Small intestine (tissue), 7 donors: Measurements from ENCODE around the gene LPP. TPM values are rescaled to one million over a fixed set of nuclear protein-coding genes. Genes with fewer than 3 reads are reported as not detected.

Source experiments
- DNase-seq, 2 donors: peaks; one replicate each; pipeline versions ENCODE4 v3.0.0 to v3.0.0-alpha.2; 2013
- FAIRE-seq: peaks from 2 replicates; lab custom pipeline; 2012; peaks lifted over from hg19 to GRCh38; lab: Jason Lieb, UNC
- H3K27ac ChIP-seq, 3 donors: one replicate each; pipeline ENCODE4 v1.5.1; 2013; ENCODE audit warnings: low read length in 2 of 3, mild to moderate bottlenecking in 2 of 3, control low read depth in 1 of 3, inconsistent platforms in 1 of 3, low read depth in 1 of 3, moderate library complexity in 1 of 3
- H3K27me3 ChIP-seq, 3 donors: one replicate each; pipeline ENCODE4 v1.6.1; 2013; ENCODE audit warnings: low read length in 3 of 3, inconsistent platforms in 1 of 3; ENCODE audit not compliant: control insufficient read depth in 3 of 3, insufficient read depth in 3 of 3
- H3K36me3 ChIP-seq, 3 donors: one replicate each; pipeline ENCODE4 v1.6.1; 2013; ENCODE audit warnings: low read length in 3 of 3, inconsistent platforms in 1 of 3, low read depth in 1 of 3, mild to moderate bottlenecking in 1 of 3, moderate library complexity in 1 of 3; ENCODE audit not compliant: control insufficient read depth in 3 of 3, insufficient read depth in 2 of 3
- H3K4me1 ChIP-seq, 3 donors: one replicate each; pipeline ENCODE4 v1.6.1; 2013; ENCODE audit warnings: low read length in 2 of 3, inconsistent platforms in 1 of 3, low read depth in 1 of 3, mild to moderate bottlenecking in 1 of 3, moderate library complexity in 1 of 3; ENCODE audit not compliant: control insufficient read depth in 3 of 3, insufficient read depth in 2 of 3
- H3K4me3 ChIP-seq, 3 donors: one replicate each; pipeline ENCODE4 v1.5.1; 2013; ENCODE audit warnings: low read length in 3 of 3, control low read depth in 1 of 3, inconsistent platforms in 1 of 3, low read depth in 1 of 3, mild to moderate bottlenecking in 1 of 3, moderate library complexity in 1 of 3
- H3K9me3 ChIP-seq, 2 donors: one replicate each; pipeline ENCODE4 v1.6.1; 2013; ENCODE audit warnings: low read depth in 1 of 2, low read length in 1 of 2; ENCODE audit not compliant: control insufficient read depth in 2 of 2, insufficient read depth in 1 of 2
- WGBS, 3 donors: extraction: QIAGEN DNeasy Blood & Tissue Kit; methylation state at CpG; one replicate each; pipeline ENCODE4 v1.1.7; 2013; 5-methylcytosine and 5-hydroxymethylcytosine counted together
- polyA plus RNA-seq, 4 donors: library from polyadenylated mRNA; stranded (reverse) in 3 of 4; unstranded in 1 of 4; fragments of 200-250 nt in 3 of 4; fragments of 120-200 nt in 1 of 4; gene quantifications; one replicate each; pipeline versions ENCODE4 v1.2.1 to v1.2.3, GENCODE V29; 2013
- donor health status: healthy with polysubstance abuse.
- donor health status: control.
- donor health status: control.
- donor health status: Bipolar disorder and iron deficiency.
- donor health status: healthy.

LPP gene
- polyA plus RNA-seq, 4 donors = 5.4 to 35.8 (median 12.4) TPM

DNA sequence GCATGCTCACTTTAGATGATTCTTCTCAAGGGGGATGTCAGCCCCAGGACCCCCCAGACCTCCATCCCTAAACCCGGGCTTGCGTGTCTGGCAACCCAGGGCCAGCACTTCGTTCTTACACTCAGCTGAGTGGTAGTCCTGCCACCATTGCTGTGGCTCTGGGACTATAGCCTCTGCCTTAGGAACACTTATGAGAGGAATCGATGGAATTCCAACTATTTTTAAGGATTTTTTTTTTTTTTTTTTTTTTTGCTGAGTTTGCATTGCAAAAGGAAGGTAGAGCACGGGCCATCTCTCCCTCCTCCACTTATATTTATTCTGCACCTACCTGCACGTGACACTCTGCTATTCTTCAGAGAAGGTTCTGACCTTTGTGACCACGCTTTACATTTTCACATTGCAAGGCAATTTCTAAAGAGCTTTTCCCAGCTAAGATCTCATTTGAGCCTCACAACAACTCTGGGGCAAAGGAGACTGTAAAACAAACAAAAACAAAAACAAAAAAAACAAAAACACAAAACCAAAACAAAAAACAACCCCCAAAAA, 113.9 kb downstream of the LPP start:
- Histone ChIP-seq H3K36me3 (peaks cover 0 to 2% (median 0%) of the 10 kb centered on the region in 3 donors), H3K4me3 (no peak overlapping the region), H3K27me3 (no peaks in the 10 kb centered on the region), H3K9me3 (no peaks in the 10 kb centered on the region), H3K27ac (peak overlapping the region in 2 of 3 donors; percentile 9 to 78), H3K4me1 (peaks cover 10 to 38% (median 16%) of the 10 kb centered on the region in 3 donors)
- DNase-seq (peak in 1 of 2 donors; percentile 56), FAIRE-seq (no peak)
- 91 to 96% (median 95%) methylated on average over 7 of the region's 7 CpGs for WGBS, 3 donors

DNA sequence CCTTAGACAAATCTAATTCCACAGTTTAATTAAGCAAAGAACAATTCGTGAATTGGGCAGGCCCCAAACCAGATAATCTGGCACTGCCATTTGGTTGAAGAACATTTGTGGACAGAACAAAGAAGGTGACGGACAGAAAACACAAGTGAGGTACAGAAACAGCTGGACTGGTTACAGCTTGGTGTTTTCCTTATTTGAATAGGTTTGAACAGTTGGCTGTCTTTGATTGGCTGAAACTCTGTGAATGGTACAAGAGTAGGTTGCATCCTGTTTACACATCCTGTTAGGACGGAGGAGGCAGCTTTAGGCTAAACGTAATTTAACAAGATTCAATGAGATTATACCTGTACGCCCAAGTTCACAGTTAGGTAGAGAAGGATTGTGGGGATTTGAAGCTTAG, 114.4 kb downstream of the LPP start:
- no peak overlapping the region for H3K4me3 ChIP-seq
- peaks cover 10 to 36% (median 12%) of the 10 kb centered on the region in 3 donors for H3K4me1 ChIP-seq
- H3K27ac ChIP-seq = peak overlapping the region in 2 of 3 donors; percentile 9 to 15
- H3K27me3 ChIP-seq = no peaks in the 10 kb centered on the region
- H3K9me3 ChIP-seq = no peaks in the 10 kb centered on the region
- DNase-seq (no peak), FAIRE-seq (no peak)
- WGBS, 3 donors = 80 to 89% (median 88%) methylated on average over 5 of the region's 5 CpGs
- H3K36me3 ChIP-seq = peaks cover 0 to 2% (median 0%) of the 10 kb centered on the region in 3 donors

DNA sequence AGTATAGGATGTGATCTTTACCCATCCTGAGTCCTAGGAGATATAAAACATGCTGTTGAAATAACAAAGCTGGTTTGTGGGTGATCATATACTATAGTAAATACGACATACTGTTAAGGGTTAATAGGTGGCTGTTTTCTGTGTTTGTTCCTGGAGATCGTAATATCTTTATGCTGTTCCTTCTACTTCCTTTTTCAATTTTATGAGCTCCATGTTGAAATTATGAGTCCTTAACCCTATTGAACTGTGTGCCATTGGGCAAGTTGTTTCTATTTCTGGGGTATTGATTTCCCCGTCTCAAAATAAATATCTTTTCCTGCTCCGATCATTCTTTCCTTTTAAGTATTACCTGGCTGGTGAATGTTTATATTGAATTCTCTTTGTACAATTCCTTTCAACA, 115.1 kb downstream of the LPP start:
- Histone ChIP-seq H3K4me1 (peaks cover 8 to 30% (median 12%) of the 10 kb centered on the region in 3 donors), H3K27ac (no peak overlapping the region), H3K4me3 (no peak overlapping the region), H3K27me3 (no peaks in the 10 kb centered on the region), H3K36me3 (peaks cover 0 to 2% (median 0%) of the 10 kb centered on the region in 3 donors), H3K9me3 (no peaks in the 10 kb centered on the region)
- WGBS, 3 donors = 45 to 60% (median 55%) methylated on average over 4 of the region's 4 CpGs
- DNase-seq (no peak), FAIRE-seq (no peak)

DNA sequence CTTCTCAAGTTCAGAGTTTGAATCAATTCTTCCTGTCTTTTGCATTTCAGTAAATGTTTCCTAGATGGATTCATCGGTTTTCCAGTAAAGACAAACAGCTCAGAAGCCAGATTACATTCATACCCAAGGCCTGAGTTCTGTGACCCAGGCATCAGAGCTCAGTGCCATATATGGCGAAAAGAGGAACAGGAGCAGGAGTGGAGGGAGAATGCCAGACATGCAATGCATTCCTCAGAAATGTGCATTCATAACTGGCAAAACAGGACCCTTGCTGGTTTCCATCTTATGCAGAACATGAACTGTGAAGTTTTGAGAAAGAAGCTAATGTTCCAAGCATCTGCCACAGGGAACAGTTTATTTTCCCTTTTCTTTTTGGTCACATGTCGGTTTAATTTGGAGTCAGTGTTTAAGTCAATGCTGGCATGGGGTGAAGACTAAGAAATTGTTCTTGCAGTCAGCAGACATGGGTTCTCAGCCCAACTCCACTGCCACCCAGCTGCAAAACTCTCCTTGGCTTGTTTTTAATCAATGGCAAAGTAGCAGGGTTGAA, 116.5 kb downstream of the LPP start:
- Histone ChIP-seq H3K36me3 (peaks cover 0 to 2% (median 0%) of the 10 kb centered on the region in 3 donors), H3K4me1 (peaks cover 13 to 37% (median 14%) of the 10 kb centered on the region in 3 donors), H3K9me3 (no peaks in the 10 kb centered on the region), H3K4me3 (no peak overlapping the region), H3K27ac (peak overlapping the region in 2 of 3 donors; percentile 15 to 71), H3K27me3 (no peaks in the 10 kb centered on the region)
- FAIRE-seq = no peak
- WGBS, 3 donors = 64 to 85% (median 79%) methylated on average over 3 of the region's 3 CpGs
- DNase-seq = no peak

DNA sequence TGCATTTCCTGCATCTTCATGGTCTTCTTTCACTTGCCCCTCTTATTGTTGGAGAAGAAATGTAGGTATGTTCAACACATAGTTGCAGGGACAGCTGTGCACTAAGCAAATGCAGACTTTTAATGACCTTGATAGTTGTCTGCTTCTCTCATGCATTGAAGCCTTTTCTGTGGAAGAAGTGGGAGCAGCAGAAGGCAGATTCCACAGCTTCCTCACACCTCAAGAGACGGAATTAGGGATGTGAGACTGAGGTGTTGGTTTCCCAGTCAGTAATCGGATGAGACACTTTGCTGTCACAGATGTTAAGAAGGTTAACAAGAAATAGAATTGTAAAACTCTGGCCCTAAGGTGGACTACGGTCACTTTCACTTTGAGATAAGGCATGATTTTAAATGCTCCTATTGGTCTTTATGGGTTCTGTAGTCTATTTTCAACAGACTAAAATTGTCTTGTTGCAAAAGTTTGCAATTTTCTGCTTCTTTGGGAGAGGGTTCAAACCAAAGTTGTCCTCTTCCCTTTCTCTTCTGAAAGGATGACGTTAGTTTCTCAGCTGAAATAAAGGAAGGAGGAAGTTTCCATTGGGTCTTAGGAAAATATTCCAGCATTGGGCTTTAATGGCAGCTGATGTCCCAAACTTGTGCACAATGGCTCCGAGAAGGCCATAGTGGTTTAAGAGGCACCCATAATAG, 117.4 kb downstream of the LPP start:
- FAIRE-seq (no peak), DNase-seq (no peak)
- Histone ChIP-seq H3K27ac (peak overlapping the region in 2 of 3 donors; percentile 26 to 79), H3K27me3 (no peaks in the 10 kb centered on the region), H3K4me1 (peaks cover 11 to 31% (median 13%) of the 10 kb centered on the region in 3 donors), H3K36me3 (peaks cover 0 to 6% (median 0%) of the 10 kb centered on the region in 3 donors), H3K4me3 (no peak overlapping the region), H3K9me3 (no peaks in the 10 kb centered on the region)
- 78 to 82% (median 78%) methylated on average over 5 of the region's 5 CpGs for WGBS, 3 donors

DNA sequence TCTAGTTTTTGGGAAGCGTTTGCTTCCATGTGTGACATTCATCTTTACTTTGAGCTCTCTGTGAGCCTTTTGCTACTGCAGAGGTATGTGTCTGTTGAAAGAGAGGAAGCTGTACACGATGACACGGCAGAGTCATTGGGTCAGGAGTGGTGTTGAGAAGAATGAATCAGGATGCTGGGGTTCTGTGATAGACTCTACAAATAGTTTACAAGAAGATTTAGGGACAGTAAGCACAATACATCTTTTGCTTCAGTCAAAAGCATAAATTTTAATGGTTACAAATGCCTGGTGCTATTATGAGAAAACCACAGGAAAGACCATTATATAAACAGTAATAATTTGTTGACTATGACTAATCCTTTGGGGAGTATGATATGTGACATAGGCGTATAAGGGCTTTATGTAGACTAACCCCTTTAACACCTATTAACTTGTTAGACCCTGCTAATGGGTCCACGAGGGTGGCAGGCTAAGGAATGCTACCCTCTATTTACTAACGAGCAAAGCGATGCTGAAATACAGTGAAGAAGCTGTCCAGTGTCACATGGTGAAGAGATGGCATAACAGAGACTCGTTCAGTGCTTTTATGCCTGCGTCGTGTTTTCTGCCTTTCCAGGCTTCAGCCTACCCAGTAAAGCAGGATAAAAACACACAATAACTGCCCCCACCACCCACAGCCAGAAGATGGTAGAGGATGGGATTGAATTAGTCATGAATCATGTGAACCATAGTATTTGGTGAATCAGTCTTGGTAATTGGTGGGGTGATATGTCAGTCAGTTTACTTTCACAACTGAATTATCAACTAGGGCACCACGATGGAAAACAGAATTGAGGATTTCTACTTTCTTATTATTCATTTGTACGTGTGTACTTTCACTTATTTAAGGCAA, 118.8 kb downstream of the LPP start:
- Histone ChIP-seq H3K27me3 (no peaks in the 10 kb centered on the region), H3K4me3 (no peak overlapping the region), H3K27ac (peak overlapping the region in 1 of 3 donors; percentile 79), H3K4me1 (peaks cover 2 to 26% (median 8%) of the 10 kb centered on the region in 3 donors), H3K36me3 (peaks cover 0 to 12% (median 0%) of the 10 kb centered on the region in 3 donors), H3K9me3 (no peaks in the 10 kb centered on the region)
- FAIRE-seq = no peak
- no peak for DNase-seq
- WGBS, 3 donors = 75 to 92% (median 83%) methylated on average over 12 of the region's 12 CpGs

DNA sequence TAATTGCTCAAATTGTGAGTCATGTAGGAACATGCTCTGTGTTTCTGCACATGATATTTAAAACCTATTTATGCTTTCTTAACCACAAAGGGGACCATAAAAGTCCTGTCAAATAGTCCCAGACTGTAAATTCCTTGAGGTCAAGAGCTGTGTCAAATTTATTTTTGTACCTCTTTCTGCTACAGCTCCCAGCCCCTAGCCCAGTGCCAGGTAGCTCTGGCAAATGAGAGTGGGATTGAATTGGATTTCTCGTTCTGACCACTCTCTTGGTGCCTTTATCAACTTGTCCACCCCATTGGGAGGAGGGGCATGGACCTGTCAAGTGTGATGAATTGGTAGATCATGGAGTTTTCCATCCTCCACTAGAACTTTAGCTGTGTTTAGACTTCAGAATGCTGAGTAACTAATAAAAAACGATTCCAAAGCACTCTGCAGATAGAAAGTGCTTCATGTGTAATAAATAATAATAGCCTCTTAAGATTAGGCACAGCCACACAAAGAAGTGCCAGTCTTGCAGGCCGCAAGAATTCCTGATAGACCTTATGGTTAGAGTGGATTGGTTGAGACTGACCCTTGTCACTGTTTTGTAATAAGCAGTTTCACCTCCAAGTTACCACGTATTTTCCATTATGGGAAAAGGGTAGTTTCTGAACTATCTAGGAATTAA, 120.4 kb downstream of the LPP start:
- no peaks in the 10 kb centered on the region for H3K27me3 ChIP-seq
- peaks cover 2 to 19% (median 8%) of the 10 kb centered on the region in 3 donors for H3K4me1 ChIP-seq
- H3K4me3 ChIP-seq = no peak overlapping the region
- peak overlapping the region in 2 of 3 donors; percentile 7 to 65 for H3K27ac ChIP-seq
- DNase-seq (peak in 1 of 2 donors; percentile 81), FAIRE-seq (no peak)
- WGBS, 3 donors = 41 to 69% (median 59%) methylated on average over 4 of the region's 4 CpGs
- H3K36me3 ChIP-seq = peaks cover 0 to 14% (median 0%) of the 10 kb centered on the region in 3 donors
- no peaks in the 10 kb centered on the region for H3K9me3 ChIP-seq
